ENCODE results near the gene LDHA. TPM values are rescaled to one million over a fixed set of nuclear protein-coding genes. Genes with fewer than 3 reads are reported as not detected.
"Not testable (repeated sequence)": the region's sequence is repeated elsewhere in the genome, so short reads cannot be mapped to it uniquely, and the experiment has no call there.

The LDHA gene
- total RNA-seq, 4 donors from 2014 or later: 354 to 1,010 (median 500) TPM

GRCh38 chr11:18395735-18396504, 1.6 kb downstream of the LDHA start:
- H3K4me1 ChIP-seq: peaks cover 15 to 23% of the 10 kb centered on the region in 2 donors
- peak overlapping the region; percentile 85 to 94 (median 93) for H3K27ac ChIP-seq
- peak overlapping the region; percentile 67 to 86 (median 74) for H3K4me3 ChIP-seq
- peak; percentile 65 to 73 for TF ChIP-seq POLR2A (IDR thresholded peaks at IDR 0.05)
- TF ChIP-seq, protein P1, sequence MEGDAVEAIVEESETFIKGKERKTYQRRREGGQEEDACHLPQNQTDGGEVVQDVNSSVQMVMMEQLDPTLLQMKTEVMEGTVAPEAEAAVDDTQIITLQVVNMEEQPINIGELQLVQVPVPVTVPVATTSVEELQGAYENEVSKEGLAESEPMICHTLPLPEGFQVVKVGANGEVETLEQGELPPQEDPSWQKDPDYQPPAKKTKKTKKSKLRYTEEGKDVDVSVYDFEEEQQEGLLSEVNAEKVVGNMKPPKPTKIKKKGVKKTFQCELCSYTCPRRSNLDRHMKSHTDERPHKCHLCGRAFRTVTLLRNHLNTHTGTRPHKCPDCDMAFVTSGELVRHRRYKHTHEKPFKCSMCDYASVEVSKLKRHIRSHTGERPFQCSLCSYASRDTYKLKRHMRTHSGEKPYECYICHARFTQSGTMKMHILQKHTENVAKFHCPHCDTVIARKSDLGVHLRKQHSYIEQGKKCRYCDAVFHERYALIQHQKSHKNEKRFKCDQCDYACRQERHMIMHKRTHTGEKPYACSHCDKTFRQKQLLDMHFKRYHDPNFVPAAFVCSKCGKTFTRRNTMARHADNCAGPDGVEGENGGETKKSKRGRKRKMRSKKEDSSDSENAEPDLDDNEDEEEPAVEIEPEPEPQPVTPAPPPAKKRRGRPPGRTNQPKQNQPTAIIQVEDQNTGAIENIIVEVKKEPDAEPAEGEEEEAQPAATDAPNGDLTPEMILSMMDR (IDR thresholded peaks at IDR 0.05 in 4 of 5, conservative IDR thresholded peaks at IDR 0.05 in 1 of 5): no peak
- ATAC-seq: peak; percentile 70 to 83
- H3K27me3 ChIP-seq: no peaks in the 10 kb centered on the region
- H3K36me3 ChIP-seq: peaks cover 0 to 43% of the 10 kb centered on the region in 2 donors
- DNase-seq: peak; percentile 94 to 97
- intact Hi-C loops (cut with DNase I; ENCODE audit: low total_unique reads): loop anchor here (1.0 to 10.0 kb wide), 7 partner anchors 13 to 1989 kb away; partner anchors contain the start of genes GTF2H1, HPS5, NAV2 and PRMT3
- H3K9me3 ChIP-seq: no peaks in the 10 kb centered on the region
- in situ Hi-C loops (cut with MboI; ENCODE audit: low sequenced_read_pairs in 4 of 4): loop anchor here in 3 of 4 donors (5.0 to 10.0 kb wide), 3 partner anchors 71 to 79 kb away; partner anchors contain the start of genes GTF2H1 (in 2 of the 3) and HPS5 (in 2 of the 3)

DNA sequence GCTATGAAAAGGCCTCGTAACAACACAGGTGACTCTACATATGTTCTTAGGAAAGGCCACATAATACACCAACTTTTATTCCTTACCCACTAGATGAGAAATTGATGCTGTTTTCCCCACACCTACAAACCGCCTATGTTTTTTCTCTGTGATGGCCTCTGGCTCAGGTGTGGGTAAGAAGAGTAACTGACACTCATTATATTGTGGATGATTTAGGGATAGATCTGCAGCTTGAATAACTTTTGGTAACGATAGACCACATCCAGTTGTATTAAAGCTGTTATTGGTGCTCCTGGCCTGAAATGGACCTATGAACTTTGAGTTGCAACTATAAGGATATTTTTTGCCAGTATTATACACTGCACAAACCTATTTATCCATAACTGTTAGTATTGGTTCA, 3.6 kb downstream of the LDHA start:
- ATAC-seq (no peak), DNase-seq (no peak)
- Histone ChIP-seq H3K27ac (no peak overlapping the region), H3K9me3 (no peaks in the 10 kb centered on the region), H3K4me1 (peaks cover 15 to 23% of the 10 kb centered on the region in 2 donors), H3K4me3 (no peak overlapping the region), H3K27me3 (no peaks in the 10 kb centered on the region), H3K36me3 (peaks cover 0 to 63% of the 10 kb centered on the region in 2 donors)
- TF ChIP-seq, protein P1 (IDR thresholded peaks at IDR 0.05 in 4 of 5, conservative IDR thresholded peaks at IDR 0.05 in 1 of 5): no peak
- no peak for TF ChIP-seq POLR2A (IDR thresholded peaks at IDR 0.05)
- intact Hi-C loops (cut with DNase I; ENCODE audit: low total_unique reads): loop anchor here (2.0 to 10.0 kb wide), 5 partner anchors 15 to 1987 kb away; partner anchors contain the start of genes NAV2, PRMT3, SERGEF and UEVLD
- in situ Hi-C loops (cut with MboI; ENCODE audit: low sequenced_read_pairs in 4 of 4): loop anchor here in 3 of 4 donors (5.0 to 10.0 kb wide), 3 partner anchors 73 to 81 kb away; partner anchors contain the start of genes GTF2H1 (in 2 of the 3) and HPS5 (in 2 of the 3)

- ATAC-seq; intact Hi-C loops (cut with DNase I; ENCODE audit: low total_unique reads); H3K27me3 ChIP-seq; in situ Hi-C loops (cut with MboI; ENCODE audit: low sequenced_read_pairs in 4 of 4); H3K9me3 ChIP-seq; DNase-seq; H3K4me3 ChIP-seq; H3K27ac ChIP-seq: not testable (repeated sequence)
- H3K4me1 ChIP-seq: peaks cover 8 to 17% of the 10 kb centered on the region in 2 donors
- H3K36me3 ChIP-seq: peaks cover 7 to 94% of the 10 kb centered on the region in 2 donors
Observed at GRCh38 chr11:18401077-18401476, 6.7 kb downstream of the LDHA start.

GRCh38 chr11:18404062-18404461, 9.7 kb downstream of the LDHA start:
- Histone ChIP-seq H3K27ac (peak overlapping the region in 1 of 4 donors; percentile 20), H3K9me3 (no peaks in the 10 kb centered on the region), H3K4me3 (no peak overlapping the region), H3K4me1 (peaks cover 0 to 2% of the 10 kb centered on the region in 2 donors), H3K36me3 (peaks cover 7 to 93% of the 10 kb centered on the region in 2 donors), H3K27me3 (no peaks in the 10 kb centered on the region)
- DNase-seq: no peak
- in situ Hi-C loops (cut with MboI; ENCODE audit: low sequenced_read_pairs in 4 of 4): no loop called here
- TF ChIP-seq POLR2A (IDR thresholded peaks at IDR 0.05): no peak
- TF ChIP-seq, protein P1 (IDR thresholded peaks at IDR 0.05 in 4 of 5, conservative IDR thresholded peaks at IDR 0.05 in 1 of 5): no peak
- no peak for ATAC-seq
- intact Hi-C loops (cut with DNase I; ENCODE audit: low total_unique reads): no loop called here

- ATAC-seq; DNase-seq; H3K9me3 ChIP-seq; H3K27ac ChIP-seq; in situ Hi-C loops (cut with MboI; ENCODE audit: low sequenced_read_pairs in 4 of 4); H3K27me3 ChIP-seq; intact Hi-C loops (cut with DNase I; ENCODE audit: low total_unique reads); H3K4me3 ChIP-seq; H3K4me1 ChIP-seq: not testable (repeated sequence)
- peaks cover 7 to 61% of the 10 kb centered on the region in 2 donors for H3K36me3 ChIP-seq
Observed at GRCh38 chr11:18407400-18407799, 13.0 kb downstream of the LDHA start.
